NCI-H2227 (cell line): Measurements from ENCODE around the gene RHEBL1.
"Not testable (repeated sequence)": the region's sequence is repeated elsewhere in the genome, so short reads cannot be mapped to it uniquely, and the experiment has no call there.

Source experiments
- DNase-seq: peaks from one replicate; lab custom pipeline; 2025; ENCODE audit not compliant: unreplicated experiment; lab: John Stamatoyannopoulos, UW

Gene RHEBL1

GRCh38 chr12:49089821-49090773 is 20.3 kb upstream of the RHEBL1 start:
- DNase-seq, result peak; percentile 46

DNA sequence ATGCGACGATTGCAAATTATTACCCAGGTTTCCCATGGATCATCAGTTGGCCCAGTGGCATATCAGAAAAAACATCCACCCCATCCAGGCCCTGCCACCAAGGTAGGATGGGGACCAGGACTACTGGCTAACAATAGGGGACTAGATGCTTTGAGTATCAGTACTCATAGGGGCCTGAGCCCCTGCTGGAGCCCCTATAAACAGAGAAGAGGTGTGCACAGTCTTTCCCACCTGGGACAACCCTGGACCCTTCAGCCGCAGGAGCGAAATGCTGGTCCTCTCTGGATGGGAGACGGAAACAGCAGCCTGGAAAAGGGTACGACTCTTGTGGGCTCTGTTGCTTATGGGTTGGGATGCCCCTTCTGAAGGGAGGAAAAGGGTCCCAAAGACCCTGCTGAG is 19.2 kb upstream of the RHEBL1 start:
- DNase-seq, result no peak

GRCh38 chr12:49088150-49088931 is 18.6 kb upstream of the RHEBL1 start:
- peak; percentile 79 for DNase-seq

GRCh38 chr12:49086116-49086515 is 16.3 kb upstream of the RHEBL1 start:
- DNase-seq, result no peak

DNA sequence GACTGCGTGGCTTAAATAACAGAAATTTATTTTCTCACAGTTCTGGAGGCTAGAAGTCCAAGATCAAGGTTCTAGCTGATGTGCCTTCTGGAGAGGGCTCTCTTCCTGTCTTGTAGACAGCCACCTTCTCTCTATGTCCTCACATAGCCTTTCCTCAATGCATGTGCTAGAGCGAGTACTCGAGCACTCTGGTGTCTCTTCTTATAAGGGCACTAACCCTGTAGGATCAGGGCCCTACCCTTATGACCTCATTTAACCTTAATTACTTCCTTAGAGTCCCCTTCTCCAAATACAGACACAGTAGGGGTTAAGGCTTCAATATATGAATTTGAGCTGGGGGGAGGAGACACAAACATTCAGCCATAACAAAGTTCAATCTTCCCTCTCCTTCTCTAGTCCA is 14.7 kb upstream of the RHEBL1 start:
- no peak for DNase-seq

GRCh38 chr12:49079793-49080192 is 10.0 kb upstream of the RHEBL1 start:
- DNase-seq, result no peak

DNA sequence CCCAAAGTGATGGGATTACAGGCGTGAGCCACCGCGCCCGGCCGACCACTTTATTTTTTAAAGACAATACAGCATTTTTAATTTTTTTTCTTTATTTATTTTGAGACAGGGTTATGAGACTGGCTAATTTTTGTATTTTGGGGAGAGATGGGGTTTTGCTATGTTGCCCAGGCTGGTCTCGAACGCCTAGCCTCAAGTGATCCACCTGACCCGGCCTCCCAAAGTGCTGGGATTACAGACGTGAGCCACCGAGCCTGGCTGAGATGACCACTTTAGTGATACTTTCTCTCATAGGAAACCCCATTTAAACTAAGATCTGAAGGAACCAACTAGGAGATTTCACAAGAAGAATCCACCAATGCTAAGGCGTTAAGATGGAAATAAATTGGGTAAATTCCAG is 1.2 kb upstream of the RHEBL1 start:
- no peak for DNase-seq

GRCh38 chr12:49068879-49069506 is 786 bp downstream of the RHEBL1 start:
- peak; percentile 25 for DNase-seq

GRCh38 chr12:49066120-49066519 is 3.7 kb downstream of the RHEBL1 start:
- no peak for DNase-seq

GRCh38 chr12:49064767-49065152 is 5.0 kb downstream of the RHEBL1 start:
- DNase-seq, result no peak

DNA sequence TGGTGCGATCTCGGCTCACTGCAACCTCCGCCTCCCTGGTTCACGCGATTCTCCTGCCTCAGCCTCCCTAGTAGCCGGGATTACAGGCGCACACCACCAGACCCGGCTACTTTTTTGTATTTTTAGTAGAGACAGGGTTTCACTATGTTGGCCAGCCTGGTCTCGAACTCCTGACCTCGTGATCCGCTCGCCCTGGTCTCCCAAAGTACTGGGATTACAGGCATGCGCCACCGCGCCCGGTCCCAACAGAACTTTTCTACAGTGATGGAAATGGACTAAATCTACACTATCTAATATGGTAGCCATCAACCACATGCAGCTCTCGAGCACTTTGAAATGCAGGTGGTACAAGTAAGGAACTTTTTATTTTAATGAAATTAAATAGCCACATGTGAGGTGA is 7.9 kb downstream of the RHEBL1 start:
- not testable (repeated sequence) for DNase-seq

DNA sequence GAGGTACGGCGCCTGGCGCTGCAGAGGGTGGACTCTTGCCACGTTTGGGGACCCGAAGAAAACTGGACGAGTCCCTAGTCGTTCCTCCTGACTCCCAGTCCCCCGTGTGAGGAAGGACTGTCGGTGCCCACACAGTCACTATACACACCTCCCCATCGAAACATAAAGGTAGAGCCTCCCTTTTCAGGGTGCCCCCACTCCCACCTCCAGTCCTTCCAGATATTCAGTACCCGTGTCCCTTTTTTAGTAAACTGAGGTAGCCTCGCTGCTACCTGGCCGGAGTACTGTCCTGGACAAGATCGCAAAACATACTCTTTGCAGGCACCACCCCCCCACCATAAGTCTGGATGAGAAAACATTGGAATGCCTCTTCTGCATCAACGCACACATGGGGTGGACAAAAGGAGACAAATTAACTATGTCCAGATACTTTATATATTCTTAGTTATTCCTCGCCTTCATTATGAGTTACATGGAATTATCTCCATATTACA is 8.6 kb downstream of the RHEBL1 start:
- DNase-seq, result no peak

DNA sequence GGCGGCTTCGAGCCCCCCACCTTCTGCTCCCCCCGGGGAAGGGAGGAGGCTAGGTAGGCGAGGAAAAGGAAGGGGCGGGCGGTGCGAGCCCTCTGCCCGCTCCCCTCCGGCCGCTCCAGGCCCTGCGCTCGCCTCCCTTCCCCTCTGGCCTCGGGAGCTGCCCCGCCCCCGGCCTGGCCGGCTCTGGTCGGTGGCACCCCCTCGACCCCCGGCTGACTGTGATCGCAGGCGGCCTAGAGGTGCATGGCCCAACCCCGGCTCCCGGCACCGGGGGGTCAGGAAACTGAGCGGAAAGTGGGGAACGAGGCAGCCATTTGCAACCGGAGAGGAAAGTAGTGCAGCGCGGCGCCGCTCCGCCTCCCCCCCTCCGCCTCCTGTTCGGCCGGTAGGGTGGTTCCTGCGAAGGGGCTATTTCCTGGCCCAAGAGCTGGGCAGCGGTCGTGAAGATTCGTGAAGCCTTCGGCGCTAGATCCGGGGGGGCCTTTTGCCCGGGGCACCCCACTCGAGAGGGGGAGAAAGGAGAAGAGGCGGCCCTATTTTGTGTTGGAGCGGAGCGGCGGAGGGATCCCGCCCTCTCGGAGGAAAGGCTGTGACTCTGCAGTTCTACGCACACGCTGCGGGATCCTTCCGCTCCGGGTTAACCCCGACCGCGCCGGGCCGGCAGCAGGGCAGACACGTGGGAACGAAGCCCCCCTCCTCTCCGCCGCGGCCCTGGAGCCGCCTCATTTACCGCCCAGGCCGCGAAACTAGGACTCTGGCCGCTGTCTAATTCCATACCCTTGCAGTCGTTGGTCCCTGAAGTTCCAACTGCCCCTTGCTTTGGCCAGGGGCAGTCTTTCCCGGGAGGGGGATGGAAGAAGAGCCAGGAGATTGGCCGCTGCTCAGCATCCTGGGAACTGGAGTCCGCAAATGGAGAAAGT is 9.3 kb downstream of the RHEBL1 start, which contains the start of gene KMT2D:
TSS of gene KMT2D (minus strand) at position 558 of the 920 bp plus-strand sequence. CDS start 5,470 bp downstream, outside the sequence.
- DNase-seq, result peak; percentile 92

DNA sequence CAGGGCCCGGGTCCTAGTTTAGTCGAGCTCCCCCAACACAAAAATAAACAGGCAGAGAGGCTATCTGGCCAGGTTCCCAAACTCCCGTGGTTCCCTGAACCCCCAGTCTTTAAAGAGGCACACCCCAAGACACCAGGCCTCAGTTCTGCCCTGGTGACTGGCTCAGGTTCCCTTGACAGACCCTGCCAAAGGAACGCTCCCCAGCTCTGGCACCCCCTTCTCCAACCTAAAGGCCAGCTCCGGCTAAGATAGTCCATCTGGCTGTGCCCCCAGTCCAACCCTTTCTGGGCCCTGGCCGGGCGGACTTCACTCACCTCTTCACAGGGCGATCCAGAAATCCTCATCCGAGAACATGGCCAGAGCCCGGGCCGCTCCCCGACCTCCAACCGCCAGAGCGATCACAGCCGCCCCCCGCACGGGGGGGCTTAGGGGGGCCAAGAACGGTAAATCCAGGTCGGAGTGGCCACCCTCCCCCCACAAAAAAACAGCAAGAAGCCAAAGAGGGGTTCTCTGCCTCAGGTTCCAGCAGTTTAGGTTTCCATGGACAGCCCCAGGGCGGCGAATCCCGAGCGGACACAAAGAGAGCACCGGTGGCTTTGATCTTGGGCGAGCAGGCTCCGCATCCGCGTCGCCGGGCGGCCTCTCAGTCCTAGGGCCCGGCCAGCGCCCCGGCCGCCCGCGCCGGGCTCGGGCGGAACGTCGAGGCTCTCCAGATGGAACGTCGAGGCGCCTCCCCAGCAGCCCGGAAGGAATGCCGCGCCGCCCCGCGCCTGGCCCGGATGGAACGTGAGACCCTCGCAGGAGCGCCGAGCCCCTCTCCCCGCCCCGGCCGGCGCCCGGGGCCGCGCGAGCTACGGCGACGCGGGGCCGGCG is 10.2 kb downstream of the RHEBL1 start:
- DNase-seq, result no peak

- no peak for DNase-seq
Observed at GRCh38 chr12:49059045-49059298, 10.8 kb downstream of the RHEBL1 start.

DNA sequence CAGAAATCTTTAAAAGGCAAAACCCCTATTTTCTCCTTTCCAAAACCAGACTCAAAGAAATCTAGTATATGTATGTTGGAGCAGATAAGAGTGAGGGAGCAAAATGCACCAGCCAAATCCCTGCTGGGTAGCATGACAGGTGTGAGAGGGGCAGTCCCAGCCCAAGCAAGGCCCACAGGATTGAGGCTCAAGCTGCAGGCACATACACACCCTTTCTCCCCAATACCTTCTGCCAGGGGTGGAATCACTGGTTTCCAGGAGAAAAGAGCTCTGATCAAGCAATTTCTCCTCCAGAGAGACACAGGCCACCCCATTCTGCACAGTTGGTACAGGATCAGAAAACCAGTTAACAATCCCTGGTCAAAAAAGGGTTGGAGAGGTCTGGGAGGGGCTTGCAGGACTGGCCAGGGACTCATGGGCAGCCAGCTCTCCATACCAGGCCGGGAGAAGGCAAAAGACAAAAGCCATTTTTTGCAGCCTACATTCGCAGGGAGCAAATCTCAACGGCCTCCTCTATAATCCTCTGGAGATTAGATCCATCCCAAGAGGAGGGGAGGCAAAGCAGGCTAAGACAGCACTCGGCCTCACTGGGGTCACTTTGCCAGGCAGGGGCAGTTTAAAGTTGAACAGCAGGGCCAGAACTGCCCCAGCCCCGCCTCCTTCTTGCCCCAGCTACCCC is 11.3 kb downstream of the RHEBL1 start:
- DNase-seq, result no peak

- DNase-seq, result no peak
Observed at GRCh38 chr12:49057888-49058287, 11.9 kb downstream of the RHEBL1 start.

DNA sequence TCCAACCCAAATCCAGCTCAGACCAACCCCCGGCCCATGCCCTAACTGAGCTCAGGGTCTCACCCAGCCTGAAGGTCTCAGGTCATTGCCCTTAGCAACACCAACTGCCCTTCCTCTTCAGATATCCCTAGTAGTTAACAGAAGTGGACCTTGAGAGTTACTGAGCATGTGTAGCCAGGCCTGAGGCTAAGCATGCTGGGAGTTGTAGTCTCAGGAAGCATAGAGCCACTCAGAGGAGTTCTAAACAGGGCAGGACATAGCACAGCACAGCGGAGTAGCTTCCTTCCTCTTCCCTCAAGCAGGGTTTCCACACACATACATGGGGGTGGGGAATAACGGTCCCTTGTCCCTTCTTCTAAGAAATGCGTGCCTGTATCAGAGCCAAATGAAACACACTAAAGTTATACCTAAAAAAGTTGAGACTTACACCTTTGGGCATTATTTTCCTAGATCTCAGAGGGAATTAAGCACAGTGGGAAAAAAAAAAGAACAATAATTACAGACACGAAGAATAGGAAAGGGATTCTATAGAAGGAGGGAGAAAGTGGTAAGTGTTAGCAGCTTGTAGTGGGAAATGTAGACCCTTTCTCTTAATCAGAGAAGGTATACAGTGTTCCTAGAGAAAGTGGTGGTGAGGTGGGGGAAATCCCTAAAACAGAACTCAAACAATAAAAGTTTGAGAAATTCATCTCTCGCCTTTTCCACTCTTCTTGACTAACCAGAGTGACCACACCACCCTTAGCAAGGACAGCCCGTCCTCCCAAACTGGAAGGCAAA is 13.6 kb downstream of the RHEBL1 start:
- DNase-seq, result peak; percentile 33
